CD1c-positive myeloid dendritic cell (primary cell): ENCODE results near the gene CPXM2.
"Not testable (repeated sequence)": the region's sequence is repeated elsewhere in the genome, so short reads cannot be mapped to it uniquely, and the experiment has no call there.

Experiments used
- DNase-seq: peaks from one replicate; pipeline ENCODE4 v3.0.0-alpha.2; 2016; ENCODE audit errors: extremely low spot score

Gene CPXM2

DNA sequence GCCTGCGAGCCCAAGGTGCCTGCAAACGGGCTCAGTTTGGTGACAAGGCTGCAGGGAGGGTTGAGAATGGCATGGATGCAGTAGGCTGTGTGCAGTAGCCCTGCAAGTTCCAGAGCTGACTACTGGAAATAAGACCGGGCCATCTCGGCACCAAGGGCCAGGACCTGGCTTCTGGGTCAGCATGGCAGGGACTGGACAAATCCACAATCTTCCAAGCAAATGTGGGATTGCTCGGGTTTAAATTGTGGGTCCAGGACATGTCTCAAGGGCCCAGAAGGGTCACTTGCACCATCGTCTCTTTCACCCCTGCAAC is 147.4 kb downstream of the CPXM2 start:
- DNase-seq, result no peak

DNA sequence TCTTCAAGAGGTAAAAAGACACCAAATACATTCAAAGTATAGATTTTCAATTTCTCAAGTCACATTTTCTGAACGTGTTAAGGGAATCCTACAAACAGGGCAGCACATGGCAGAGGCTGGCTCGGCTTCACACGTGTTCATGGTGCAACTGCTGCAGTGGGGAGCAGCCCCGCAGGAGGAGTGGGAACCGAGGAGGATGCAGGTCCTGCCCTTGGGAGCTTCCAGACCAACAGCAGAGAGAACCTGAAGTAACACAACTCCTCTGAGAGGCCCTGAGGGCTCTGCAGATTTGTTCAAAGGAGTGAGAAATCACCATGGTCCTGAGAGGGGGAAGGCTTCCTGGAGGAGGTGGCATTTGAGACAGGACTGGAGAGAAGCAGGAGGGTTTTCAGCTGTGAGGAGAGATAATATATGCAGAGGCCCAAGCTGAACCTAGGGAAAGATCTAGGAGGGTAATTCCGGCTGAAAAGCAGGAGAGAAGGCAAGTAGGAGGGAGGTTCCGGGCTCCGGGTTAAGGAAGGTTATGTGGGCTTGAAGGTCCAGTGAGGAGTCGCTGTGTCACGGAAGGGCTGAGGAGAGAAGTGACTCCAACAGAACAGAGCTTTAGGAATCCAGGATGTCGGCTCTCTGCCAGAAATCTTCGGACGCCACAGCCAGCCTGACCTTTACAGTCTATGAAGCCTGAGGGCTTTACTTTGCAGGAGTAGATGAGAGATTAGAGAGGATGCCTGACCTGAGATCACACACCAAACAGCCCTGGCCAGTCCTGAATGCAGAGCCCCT is 148.0 kb downstream of the CPXM2 start:
- no peak for DNase-seq

DNA sequence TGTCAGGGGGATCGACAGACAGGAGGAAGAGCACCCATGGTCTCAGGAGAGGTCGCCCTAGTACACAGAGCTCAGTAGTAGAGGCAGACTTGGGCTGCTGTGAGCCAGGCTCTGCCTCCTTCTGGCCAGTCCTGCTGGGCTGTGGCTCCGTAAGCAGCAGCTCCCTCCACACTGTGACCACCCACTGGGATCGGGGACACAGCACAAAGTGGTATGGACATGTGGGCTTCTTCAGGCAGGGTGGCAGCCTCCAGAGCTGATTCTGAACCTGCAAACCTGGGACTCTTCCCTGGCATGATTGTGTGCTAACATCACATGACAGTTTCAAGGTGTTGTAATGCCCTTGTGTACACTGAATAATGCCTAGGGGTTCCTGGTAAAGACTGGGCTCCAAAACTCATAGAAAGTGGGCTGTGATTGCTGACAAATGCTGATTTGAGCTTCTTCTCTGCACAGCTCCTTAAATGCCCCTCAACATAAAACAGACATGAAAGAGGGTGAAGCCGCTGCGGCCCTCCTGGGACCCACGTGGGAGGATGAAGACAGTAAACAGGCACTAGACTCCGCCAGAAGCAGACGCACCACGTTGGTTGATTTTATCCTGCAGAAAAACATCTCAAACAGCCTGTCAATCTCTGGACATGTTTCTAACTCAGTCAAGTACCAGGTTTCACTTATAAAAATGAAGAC is 148.7 kb downstream of the CPXM2 start:
- DNase-seq, result no peak

DNA sequence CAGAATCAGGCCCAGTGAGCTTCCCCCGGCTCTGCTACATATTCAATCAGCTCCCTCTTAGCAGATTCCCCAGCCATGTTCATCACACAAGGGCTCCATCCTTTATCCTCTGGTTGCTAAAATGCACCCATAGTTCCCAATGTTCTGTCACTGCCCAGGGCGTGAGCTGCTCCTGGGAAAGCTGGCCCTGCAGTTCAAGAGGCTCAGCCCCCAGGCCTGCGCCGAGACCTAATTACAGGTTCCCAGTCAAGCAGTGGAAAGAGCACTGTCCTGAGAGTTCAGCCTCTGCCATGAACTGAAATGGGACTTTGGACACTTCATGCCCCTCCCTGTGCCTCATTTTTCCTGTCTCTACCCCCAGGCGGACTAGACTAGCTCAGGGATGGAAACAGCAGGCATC is 149.9 kb downstream of the CPXM2 start:
- DNase-seq, result no peak

DNA sequence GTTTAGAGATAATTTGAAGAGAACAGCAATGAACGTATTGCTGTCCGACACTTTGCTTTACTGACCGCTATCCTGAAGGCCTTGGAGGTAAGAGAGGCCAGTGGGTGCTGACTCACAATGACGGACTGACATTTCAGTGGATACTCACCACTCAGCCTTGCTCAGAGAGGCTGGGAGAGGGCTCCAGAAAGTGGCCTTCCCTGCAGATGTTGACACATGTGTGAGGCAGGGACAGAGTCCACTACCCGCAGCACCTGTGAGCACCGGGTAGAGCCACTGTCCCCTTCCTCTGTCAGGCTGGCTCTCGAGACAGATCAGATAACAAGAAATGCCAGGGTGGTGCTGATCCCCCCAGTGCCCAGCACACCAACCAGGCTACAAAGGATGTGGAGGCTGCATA is 150.5 kb downstream of the CPXM2 start:
- no peak for DNase-seq

DNA sequence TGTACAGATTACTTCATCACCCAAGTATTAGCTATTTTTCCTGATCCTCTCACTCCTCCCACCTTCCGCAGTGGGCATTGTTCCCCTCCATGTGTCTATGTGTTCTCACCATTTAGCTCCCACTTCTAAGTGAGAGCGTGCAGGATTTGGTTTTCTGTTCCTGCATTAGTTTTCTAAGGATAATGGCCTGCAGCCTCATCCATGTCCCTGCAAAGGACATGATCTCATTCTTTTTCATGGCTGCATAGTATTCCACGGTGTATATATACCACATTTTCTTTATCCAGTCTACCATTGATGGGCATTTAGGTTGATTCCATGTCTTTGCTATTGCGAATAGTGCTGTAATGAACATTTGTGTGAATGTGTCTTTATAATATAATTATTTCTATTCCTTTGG is 154.7 kb downstream of the CPXM2 start:
- DNase-seq, result not testable (repeated sequence)

DNA sequence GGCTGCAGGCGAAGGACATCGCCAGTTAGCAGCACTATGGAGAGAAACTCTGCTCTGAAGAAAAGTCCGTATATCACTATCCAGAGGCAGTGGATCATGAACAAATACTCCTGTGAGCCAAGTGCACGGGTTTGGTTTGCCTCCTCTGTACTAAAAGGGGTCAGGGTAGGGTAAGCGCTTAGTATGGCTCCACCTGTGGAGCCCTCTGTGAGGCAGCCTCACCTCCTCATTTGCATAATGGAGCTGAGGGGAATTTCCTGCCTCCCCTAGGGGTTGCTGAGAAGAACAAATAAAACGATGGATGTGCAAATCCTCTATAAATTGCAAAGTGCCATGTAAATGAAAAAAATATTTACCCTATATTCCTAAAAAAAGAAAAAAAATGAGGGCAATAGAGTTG is 162.1 kb downstream of the CPXM2 start:
- DNase-seq, result no peak

DNA sequence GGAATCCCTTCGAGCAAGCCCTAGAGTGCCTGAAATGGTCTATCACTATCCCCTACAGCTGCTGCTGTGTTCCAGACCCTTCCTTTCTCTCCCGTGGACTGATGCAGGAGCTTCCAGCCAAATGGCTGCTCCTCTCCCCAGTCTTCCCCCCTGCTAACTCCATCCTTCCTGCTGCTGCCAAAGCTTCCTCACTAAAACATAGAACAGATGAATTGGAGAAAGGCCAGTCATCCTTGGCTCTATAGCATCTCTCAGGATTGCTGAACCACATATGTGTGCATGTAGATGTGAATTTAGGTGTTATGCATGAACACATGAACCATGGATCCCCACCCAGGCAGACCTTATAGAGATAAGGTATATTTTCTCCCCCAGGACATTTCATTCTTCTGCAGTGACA is 164.8 kb downstream of the CPXM2 start:
- no peak for DNase-seq

DNA sequence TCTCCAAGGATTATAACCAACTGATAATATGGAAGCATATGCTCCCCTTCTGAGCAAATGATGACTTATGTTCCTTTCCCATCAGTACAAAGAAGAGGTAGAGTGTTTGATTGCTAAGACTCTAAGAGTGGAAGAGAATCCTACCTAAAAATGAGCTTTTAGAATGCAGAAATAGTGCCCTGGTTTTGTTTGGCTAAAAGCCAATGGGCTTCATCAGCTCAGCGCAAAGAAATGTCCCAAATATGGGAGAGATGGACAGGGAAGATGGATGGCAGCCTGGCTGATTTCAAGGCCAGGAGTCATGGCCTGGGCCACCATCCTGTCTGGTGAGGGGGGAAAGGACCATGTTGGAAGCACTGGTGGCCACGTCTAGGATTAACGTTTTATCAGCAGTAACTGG is 165.2 kb downstream of the CPXM2 start:
- DNase-seq, result no peak

DNA sequence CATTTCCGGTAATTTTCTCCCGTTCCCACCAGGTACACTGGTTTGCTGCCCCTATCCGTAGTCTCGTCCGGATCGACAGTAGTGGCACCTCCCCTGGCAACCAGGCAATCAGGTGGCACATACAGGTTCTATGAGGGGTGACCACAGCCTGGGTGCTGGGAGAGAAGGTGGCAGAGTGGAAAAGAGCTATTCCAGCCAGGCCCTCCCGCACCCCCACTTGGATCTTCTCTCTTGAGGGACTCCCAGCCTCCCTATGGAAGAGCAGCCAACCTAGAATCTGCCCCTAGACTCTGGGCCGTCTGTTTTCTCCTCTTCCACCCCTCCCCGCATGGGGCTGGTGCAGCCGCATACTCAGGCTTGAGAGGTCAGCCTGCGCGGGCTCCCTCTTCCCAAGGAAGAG is 166.9 kb downstream of the CPXM2 start:
- no peak for DNase-seq

DNA sequence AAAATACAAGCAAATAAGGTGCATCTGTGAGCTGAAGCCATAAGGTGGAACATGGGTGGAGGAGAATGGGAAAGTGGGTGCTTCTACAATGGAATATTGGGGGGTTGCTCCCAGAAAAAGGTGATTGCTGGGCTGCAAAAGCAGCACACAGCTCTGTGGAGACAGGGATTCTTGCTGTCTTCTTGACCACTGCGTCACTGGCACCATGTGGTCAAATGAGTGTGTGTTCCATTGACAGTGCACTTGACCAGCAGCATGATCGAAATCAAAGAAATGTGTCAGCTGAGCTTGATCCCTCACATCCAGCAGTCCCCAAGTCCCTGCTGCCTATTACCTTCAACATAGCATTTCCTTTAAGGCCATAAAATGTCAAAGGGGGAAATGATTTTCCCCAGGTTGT is 169.3 kb downstream of the CPXM2 start:
- no peak for DNase-seq

DNA sequence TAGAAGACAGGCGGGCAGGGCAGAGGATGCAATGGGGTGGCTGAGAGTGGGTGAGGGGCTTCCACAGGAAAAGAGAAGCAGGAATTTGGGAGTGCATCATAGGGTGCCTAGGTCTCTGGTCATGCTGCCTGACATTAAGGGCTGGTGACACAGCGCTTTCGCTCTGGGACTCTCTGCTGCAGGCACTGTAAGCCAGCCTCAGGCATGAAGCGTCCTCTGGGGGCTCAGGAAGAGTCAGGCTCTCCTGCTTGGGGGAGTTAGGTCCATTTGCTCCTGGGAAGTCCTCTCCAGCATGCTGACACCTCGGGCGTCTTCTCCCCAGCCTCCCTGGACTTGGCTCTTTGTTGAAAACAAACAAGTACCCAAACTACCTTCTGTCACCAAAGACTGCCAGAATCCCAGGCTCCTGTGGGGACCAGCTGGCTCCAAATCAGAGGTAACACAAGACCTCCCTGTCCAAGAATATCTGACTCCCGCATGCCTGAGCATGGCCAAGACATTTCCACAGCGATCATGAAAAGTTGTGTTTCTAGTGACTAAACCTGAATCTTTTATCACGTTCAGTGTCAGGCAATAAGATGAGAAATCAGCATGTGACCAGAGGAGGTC is 170.1 kb downstream of the CPXM2 start:
- no peak for DNase-seq

DNA sequence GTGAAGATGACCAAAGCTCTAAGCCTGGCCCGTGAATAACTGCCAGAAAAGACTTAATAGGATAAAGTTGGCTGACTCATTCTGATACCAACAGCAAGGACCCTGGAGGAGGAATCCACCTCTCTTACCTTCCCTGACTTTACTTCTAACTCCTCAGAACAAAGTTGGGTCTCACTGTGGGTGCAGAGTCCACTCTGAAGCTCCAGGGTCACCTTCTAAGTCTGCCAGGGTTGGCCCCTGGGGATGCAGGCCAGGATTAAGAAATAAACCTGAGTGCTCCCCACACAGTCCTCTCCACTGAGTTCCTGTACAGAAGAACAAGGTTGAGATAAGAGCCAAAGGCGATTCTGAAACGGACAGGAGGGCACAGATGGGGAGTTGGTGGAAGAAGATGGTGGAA is 171.1 kb downstream of the CPXM2 start:
- DNase-seq, result no peak

DNA sequence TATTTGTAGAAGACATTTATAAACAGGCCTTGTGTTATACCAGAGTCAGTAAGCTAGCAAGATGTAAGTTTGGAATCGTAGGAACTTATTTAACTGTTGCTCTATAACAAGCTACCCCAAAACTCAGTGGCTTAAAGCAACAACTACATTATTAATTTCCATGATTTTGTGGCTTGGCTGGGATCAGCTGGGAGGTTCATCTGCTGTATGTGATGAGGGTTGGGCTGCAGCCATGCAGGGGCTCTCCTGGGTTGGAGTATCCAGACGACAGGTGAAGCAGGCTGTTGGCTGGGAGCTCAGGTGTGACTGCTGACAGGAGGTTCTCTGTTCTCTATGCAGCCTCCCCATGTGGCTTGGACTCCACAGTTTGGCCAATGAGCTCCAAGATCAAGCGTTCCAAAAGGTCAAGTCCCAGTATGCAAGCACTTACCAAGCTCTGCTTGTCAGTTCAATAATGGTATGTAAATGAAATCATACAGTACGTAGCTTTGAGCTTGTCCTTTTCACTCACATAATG is 173.0 kb downstream of the CPXM2 start:
- DNase-seq, result no peak

DNA sequence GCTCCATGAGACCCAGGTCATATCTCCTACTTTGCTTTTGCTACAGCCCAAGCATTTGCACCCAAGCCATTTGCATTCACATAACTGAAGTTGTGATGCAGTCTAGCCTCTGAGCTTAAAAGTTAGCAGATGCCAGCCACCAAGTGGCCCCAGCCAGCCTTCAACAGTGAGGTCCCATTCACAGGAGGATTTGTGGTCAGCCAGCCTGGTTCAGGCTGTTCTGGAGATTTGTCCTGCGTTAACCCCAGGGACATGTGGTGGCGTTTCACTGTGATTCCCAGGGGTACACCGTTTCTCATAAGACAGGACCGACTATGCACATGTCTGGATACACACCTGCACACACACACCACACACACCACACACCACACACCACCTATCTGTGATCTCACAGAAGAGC is 174.3 kb downstream of the CPXM2 start:
- no peak for DNase-seq

DNA sequence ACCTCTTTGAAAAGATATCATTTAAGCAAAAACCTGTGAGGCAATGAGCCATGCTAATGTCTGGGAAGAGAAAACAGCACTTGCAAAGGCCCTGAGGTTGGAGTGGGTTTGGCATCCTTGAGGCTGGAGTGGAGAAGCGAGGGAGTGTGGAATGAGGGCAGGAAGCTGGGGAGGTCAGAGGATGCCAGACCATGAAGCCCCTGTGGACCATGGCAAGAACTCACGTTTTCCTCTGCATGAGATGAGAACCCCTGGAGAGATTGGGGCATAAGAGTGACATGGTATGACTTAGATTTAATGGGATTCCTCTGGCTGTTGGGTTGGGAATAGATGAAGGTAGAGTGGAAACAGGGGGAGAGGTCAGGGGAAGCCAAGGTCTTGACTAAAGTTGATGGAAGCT is 176.1 kb downstream of the CPXM2 start:
- no peak for DNase-seq

DNA sequence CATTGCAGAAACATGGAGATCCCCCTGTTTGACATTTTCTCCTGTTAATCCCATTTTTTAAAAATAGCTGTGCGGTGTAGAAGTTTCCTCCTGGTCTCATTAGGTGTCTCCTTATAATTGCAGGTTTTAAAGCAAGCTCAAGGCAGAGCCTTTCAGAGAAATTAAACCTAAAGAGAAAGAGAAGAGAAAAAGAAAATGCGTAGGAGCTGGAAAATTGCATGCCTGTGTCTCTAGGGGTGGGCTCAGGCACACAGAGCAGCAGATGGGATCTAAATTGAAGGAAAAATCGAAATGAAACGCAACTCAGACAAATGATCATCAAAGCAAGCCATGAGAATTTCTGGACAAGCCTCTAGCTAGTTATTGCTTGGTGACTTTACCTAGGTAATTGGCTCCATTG is 185.4 kb downstream of the CPXM2 start:
- no peak for DNase-seq

DNA sequence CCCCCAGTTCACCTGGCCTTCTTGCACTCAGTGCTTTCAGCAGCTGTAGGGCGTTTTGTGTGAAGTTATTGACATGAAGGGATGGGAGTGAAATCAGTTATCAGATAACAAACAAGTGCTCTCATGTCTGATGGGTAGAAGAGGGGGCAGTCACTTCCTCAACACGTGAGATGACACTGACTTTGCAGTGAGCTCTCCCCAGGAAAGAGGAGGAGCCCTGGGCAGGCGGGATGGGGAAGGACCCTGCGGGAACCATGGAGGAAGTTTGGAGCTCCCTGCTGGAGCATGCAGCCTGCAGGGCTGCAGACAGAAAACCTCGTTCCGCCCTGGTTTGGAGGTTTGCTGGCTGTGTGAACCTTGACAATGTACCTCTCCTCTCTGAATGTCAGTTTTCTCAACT is 186.8 kb downstream of the CPXM2 start:
- DNase-seq, result no peak

DNA sequence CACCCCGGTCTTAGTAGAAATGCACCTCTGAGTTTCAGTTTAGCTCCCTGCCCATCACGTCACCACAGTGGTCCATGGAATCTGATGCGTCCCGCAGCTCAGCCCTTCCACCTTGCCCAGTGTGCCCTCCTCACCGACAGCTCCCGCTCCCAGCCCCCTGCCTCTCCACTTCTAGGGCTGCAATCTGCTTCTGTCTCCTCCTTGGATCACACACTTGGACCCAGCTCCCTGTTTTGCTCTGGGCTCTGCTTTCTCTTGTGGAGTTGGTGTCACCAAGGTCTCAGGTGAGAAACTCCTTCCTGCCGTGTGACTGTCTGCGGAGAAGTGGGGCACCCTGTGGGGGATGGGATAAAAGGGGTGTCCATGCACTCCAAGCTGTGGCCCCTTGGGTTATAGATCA is 187.5 kb downstream of the CPXM2 start:
- DNase-seq, result no peak

DNA sequence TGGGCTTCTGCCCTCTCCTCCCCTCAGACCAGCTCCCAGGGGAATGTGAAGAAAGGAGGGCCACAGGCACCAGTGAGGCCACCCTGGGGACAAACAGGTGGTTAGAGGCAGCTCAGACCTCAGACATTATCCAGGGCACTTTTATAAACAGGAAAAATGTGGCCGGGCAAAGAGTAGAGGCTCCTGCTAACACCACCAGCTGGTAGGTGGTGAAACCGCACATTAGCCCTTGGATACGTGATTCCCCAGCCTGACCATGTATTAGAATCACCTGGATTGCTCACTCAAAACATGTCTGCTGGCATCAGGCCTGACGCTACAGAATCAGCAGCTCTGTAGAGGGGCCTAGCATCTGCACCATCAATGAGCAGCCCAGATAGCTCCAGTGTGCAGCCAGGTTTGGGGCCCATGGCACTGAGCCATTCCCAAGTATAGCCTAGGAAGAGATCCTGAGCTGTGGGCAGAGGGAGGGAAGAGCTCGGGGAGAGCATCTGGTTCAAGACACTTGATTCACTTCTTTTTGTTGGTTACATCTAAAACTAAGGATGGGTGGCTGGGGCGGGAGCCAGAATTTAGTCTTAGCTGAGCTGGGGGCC is 188.3 kb downstream of the CPXM2 start:
- DNase-seq, result no peak
